NCI-H2081 (cell line): ENCODE measurements around the gene PLD4.
"Not testable (repeated sequence)": the region's sequence is repeated elsewhere in the genome, so short reads cannot be mapped to it uniquely, and the experiment has no call there.

Experiments used
- DNase-seq, 2 experiments: peaks; one replicate each; lab custom pipeline; 2025; lab: John Stamatoyannopoulos, UW

PLD4 gene, protein sequence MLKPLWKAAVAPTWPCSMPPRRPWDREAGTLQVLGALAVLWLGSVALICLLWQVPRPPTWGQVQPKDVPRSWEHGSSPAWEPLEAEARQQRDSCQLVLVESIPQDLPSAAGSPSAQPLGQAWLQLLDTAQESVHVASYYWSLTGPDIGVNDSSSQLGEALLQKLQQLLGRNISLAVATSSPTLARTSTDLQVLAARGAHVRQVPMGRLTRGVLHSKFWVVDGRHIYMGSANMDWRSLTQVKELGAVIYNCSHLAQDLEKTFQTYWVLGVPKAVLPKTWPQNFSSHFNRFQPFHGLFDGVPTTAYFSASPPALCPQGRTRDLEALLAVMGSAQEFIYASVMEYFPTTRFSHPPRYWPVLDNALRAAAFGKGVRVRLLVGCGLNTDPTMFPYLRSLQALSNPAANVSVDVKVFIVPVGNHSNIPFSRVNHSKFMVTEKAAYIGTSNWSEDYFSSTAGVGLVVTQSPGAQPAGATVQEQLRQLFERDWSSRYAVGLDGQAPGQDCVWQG

DNA sequence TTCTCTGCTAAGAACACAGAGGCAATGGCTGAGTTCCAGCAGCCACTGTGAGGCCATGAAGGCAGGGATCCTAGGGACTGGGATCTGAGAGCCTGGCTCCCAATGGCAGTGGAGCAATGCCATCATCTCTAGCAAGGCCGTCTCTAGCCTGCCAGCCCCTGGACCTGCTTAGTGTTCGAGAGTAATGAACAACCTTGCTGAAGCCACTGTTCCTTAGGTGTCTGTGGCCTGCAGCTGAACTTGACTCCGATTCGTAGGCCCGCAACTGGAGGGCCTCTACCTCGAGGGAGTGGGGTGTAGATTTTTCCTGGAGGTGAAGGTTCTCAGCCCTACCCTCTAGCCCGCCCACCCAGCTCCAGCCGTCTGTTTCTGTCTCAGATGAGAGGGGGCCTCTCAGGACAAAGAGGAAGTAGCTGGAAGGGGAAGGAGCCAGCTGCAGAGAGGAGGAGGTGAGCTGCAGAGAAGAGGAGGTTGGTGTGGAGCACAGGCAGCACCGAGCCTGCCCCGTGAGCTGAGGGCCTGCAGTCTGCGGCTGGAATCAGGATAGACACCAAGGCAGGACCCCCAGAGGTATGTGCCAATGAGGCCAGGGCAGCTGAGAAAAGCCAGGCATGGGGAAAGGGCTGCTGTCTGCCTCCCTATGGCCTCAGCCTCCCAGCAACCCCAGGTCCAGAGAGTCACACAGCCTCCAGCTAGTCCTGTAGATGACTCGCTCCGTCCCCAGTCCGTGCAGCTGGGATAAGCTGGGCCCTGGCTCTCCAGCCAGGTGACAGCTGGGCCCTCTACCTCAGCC lies at the start of gene PLD4:
Gene PLD4, plus strand, starts transcription at position 459 of the 793 bp plus-strand sequence. CDS start 2,262 bp downstream, outside the sequence.
- DNase-seq: no peak

DNA sequence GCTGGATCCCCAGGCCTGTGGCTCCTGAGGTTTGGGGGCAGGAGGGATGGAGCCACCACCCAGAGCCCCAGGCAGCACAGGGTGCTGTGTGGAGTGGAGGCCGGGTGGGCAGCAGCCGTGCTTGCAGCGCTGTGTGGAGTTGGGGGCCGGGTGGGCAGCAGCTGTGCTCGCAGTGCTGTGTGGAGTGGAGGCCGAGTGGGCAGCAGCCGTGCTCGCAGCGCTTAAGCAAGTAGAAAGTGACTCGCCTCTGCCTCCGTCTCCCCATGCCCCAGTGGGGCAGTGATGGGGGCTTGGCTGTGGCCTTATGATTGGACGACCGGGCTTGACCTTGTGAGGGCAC lies 49.3 kb upstream of the PLD4 start:
- DNase-seq: no peak

DNA sequence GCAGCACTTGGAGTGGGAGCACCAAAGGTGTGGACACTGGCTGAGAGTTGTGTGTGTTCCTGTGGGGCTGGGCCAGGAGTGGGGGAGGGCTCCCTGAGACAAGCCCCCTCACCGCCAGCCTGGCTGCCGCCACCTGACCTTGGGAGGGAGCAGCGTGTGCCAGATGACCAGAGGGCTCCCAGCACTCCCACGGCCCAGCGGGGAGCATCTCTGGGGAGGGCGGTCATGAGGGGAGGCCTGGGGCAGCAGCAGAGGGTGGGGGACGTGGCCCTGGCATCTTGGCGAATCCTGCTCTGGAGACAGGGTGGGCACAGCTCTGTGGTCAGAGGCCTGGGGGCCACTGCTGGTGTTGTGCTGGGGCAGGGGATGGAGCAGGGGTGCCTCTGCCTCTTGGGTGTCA lies 48.9 kb upstream of the PLD4 start:
- no peak for DNase-seq

DNA sequence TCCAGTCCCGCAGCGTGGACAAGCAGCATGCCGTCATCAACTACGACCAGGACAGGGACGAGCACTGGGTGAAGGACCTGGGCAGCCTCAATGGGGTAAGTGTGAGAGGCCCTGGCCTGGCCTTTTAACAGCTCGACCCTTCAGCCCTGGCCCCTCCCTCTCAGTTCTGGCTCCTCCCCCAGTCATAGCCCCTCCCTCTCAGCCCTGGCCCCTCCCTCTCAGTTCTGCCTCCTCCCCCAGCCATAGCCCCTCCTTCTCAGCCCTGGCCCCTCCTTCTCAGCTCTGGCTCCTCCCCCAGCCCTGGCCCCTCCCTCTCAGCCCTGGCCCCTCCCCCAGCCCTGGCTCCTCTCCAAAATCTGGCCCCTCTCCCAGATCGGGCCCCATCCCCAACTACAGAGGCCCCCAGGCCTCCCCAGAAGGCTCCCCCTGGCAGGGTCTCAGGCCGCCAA lies 48.4 kb upstream of the PLD4 start:
- no peak for DNase-seq

DNA sequence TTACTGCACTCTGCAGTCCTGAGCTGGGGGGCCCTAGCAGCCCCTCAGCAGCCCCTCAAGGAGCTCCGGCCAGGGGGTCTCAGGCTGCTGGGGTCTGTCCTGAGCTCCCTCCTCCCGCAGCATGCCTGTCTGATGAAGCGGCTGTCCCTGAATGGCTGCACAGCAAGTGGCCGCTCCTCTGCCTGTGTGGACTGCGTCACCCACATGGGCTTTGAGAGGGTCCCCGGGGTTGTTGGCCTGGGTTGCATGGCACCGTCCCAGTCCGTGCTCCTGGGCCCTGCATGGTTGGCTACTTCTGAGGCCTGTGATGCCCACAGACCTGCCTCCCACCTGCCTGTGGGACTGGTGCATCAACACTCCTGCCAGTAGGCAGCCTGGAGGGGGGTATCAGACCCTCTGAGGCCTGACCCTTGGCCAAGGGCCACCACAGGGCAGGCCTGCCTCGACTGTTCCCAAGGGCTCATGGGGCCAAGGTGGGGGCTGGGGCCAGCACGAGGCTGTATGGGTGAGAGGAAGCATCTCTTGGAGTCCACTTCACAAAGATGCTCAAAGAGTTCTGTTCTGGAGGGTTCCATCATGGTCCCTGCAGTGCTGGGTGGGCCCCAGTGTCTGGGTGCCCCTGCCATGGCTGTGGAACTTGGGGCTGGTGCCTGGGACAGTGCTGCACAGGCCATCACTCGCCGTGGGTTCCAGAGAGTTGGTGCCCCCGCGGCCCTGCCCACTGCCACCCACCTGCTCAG lies 47.4 kb upstream of the PLD4 start:
- DNase-seq: no peak

DNA sequence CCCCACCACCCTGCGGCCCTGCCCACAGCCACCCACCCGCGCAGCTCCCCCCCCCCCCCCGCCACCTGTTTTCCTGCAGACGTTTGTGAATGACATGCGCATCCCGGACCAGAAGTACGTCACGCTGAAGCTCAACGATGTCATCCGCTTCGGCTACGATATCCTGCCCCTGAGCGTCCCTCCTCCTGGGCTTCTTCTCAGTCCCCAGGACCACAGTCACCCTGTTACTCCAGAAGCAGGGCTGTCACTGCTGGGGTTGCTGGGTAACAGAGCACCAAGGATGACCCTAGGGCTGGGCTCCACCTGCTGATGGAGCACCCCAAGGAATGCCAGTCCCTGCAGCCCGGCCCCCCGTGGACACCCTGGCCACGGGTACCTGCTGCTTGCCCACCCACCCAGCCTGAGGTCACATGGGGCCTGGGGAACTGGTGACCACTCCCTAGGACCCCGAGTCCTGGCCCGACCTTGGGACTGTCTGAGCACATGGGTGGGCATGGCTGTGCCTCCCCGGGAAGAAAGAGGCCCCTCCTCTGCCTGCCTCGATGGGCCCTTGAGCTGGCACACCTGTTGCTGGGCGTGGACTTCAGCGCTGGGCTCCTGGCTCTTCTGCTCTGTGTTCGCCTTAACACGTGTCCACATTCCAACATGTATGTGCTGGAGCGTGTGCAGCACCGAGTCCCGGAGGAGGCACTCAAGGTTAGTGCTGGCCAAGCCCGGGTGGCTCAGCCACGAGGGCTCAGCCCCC lies 46.7 kb upstream of the PLD4 start:
- no peak for DNase-seq

DNA sequence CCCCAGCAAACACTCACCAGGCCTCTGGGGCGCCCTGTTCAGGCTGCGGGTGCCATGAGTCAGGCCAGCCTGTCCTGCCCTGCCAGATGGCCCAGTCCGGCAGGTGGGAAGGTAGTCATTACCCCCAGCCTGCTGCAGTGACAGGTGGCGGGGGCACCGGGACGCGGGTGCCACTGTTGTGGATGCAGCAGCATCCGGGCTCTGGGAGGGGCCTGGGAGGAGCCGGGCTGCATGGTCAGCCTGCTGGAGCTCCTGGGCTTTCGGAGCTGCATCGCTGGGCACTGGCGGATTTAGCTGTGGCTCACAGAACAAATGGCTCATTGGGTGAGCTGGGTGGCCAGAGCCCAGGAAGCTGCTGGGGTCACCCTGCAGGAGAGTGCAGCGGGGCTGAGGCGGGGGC lies 46.1 kb upstream of the PLD4 start:
- DNase-seq: peak in 1 of 2 experiments; percentile 21

DNA sequence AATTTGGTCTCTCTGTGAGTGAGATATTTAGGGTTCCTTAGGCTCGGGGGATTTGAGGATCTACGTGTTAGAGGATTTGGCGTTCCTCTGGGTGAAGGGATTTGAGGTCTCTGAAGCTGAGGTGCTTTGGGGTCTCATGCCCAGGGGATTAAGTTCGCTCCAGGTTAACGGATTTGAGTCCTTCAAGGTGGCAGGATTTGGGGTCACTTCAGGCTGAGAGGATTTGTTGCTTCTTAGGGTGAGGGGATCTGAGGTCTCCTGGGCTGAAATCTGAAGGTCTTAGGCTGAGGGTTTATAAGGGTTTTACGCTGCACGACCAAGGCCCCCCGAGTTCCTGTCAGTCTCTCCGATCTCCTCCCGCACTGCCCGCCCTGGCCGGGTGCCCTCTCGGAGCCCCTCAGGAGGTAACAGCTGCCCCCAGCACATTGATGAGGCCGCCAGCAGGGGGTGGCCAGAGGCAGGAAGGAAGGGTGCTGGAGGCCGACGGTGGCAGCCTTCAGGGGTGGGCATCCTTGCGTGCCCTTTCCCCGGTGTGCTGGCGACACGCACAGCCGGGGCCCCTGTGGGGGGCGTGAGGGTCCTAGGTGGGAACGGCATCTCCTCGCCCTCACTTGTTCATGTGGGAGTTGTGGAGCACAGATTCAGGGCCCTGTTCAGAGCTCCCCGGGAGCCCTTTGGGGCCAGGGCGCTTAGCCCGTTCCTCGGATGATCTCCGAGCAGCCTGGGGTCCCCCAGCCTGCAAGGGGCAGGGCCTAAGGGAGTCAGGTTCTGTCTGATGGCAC lies 45.3 kb upstream of the PLD4 start:
- no peak for DNase-seq

DNA sequence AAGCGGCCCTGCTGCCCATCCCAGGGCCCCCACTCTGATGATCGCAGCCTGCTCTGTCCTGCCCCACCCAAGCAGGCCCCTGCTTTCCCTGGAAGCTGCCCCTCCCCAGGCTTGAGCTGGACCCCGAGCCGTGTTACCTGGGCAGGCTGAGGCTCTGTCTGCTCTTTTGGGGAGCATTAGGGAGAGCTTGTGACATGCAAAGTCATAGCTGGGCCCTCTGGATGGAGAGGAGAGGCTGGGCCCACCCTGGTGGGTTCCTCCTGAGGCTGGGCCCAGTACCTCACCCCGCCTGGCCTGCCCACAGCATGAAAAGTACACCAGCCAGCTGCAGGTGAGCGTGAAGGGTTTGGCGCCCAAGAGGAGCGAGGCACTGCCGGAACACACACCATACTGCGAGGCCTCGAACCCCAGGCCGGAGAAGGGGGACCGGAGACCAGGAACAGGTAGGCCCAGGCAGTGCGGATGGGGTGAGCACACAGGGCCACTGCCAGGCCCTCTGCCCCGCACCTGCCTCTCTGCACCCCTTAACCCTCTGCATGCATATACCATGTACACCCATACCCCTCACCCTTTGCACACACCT lies 44.6 kb upstream of the PLD4 start:
- DNase-seq: no peak

DNA sequence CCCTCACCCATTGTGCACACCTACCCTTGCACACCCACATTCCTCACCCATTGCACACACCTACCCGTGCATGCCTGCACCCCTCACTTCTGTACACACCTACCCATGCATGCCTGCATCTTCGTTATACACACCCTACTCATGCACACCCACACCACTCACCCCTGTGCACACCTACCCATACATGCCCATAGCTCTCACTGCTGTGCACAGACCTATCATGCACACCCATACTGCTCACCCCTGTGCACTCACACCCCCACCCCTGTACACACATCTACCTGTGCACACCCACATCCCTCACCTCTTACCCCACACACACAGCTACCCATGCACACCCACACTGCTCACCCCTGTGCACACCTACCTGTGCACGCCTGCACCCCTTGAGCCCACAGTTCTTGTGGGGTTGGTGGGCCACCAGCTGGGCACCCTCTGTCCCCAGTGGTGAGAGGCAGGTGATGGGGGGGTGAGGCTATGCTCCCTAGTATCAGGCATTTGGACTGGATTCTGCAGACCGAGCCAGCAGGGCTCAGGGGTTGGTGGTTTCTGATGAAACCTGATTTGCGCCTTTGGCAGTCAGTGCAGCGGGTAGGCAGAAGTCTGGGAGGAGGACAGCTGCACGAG lies 44.0 kb upstream of the PLD4 start:
- DNase-seq: no peak

DNA sequence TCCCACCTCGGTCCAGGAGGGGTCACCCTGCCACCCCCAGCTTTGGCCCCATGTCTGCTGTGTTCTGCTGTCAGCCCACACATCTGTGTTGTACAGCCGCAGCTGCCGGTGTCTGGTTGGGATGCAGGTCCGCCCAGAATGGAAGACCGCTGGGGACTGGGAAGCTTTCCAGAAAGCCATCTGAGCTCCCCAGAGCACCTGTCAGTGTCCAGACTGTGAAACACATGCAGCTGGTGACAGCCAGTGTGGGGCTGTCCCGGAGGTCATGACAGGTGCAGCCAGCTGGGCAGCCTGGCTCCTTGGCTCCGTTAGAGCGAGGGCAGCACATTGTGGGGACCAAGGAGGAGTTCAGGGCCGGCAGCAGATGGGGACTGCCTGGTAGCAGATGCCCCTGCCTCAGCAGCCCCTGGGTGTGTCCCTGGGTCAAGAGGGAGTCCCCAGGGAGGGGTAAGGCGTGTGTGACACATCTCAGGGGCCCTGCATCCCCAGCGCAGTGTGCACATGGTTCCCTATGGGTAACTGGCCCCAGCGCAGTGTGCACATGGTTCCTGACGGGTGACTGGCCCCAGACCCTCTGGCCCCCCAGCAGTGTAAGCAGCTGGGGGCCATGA lies 43.2 kb upstream of the PLD4 start:
- DNase-seq: peak; percentile 92 to 96

DNA sequence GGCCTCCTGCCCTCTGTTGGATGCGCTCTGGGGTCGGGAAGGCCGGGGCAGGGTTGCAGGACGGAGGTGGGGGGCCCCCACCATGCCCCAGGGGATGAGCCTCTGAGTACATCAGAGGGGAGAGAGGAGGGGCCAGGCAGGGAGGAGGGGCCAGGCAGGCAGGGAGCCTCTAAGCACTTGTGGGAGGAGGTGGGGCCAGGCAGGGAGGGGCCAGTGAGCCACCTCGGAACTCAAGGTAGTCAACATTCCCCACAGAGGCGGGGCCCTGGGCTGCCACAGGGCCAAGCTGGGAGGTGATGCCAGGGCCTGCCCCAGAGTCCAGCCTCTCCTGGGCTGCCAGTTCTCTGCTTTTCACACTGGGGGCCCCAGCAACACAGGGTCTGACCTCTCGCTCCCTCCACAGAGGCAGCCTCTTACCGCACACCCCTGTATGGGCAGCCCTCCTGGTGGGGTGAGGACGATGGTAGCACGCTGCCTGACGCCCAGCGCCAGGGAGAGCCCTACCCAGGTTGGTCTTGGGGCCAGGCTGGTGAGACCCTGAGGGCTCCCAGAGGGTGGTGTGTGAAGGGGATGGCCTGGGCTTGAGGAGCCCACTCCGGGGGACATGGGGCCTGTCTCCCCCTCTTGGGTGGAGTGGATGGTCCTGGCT lies 42.2 kb upstream of the PLD4 start:
- DNase-seq: peak in 1 of 2 experiments; percentile 24

DNA sequence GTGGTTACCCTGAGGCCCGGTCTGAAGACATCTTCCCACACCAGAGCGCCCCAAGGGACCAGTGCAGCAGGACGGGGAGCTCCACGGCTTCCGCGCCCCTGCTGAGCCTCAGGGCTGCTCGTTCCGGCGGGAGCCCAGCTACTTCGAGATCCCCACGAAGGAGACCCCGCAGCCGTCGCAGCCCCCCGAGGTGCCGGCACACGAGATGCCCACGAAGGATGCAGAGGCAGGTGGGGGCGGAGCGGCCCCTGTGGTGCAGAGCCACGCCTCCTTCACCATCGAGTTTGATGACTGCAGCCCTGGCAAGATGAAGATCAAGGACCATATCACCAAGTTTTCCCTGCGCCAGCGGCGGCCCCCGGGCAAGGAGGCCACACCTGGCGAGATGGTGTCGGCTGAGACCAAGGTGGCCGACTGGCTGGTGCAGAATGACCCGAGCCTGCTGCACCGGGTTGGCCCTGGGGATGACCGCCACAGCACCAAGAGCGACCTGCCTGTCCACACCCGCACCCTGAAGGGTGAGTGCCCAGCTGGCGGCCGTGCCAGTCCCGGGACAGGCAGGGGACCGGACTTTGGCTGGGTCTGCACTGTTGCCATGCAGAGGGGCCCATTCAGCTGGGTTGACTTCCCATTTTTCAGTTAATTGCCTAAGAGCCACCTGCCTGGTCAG lies 41.6 kb upstream of the PLD4 start:
- no peak for DNase-seq

DNA sequence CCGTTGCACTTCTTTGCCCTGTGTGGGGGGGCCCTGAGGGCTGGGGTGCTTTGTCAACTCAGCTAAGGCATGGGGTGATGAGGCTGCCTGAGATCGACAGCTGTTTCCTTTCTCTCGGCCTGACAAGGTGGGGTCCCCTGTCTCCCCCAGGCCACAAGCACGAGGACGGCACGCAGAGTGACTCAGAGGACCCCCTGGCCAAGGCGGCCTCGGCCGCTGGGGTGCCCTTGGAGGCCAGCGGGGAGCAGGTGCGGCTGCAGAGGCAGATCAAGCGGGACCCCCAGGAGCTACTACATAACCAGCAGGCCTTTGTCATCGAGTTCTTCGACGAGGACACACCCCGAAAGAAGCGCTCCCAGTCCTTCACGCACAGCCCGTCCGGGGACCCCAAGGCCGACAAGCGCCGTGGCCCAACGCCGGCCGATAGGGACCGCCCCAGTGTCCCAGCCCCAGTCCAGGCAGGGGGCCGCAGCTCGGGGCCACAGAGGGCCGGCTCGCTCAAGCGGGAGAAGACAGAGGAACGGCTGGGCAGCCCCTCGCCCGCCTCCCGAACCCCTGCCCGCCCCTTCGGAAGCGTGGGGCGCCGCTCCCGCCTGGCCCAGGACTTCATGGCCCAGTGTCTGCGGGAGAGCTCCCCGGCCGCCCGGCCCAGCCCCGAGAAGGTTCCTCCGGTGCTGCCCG lies 40.9 kb upstream of the PLD4 start:
- no peak for DNase-seq

DNA sequence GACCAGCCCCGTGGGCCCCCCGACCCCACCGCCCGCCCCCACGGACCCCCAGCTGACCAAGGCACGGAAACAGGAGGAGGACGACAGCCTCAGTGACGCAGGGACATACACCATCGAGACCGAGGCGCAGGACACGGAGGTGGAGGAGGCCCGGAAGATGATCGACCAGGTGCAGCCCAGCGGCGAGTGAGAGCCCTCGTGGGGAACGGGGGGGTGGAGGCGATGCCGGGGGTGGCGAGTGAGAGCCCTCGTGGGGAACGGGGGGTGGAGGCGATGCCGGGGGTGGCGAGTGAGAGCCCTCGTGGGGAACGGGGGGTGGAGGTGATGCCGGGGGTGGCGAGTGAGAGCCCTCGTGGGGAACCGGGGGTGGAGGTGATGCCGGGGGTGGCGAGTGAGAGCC lies 40.3 kb upstream of the PLD4 start:
- DNase-seq: not testable (repeated sequence)

DNA sequence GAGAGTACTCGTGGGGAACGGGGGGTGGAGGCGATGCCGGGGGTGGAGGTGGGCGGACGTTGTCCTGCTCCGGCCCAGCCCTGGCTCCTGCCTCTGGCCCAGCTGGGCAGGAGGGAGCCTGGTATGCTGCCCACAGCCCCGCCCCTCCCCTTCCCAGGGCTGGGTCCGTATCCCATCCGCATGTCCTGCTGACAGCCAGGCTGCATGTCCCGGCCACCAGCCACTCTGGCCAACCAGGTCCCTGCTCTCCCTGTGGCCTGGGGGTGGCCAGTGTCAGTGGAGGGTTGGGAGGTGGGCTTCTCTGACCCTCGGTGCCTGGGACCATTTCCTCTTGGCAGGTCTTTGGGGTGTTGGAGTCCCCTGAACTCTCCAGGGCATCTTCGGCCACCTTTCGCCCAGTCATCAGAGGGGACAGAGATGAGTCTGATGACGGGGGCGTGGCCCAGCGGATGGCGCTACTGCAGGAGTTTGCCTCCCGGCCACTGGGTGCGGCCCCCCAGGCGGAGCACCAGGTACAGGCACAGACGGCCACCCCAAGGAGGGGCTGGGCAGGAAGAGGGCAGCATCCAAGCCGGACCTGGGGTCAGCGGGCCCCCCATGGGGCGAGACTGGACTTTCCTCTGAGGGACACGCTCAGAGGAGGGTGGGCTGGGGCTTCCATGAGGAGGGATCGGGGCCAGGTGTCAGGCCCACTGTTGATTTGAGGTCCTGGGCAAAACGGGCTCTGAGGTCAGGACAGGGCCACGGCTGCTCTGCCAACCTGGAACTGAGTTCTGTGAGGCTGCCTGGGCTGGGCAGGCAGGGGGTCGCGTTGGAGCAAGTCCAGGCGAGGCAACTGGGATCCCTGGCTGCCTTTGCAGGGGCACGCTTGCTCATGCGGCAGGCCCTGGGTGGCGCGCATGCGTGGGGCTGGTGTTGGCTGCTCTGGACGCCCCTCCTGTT lies 39.4 kb upstream of the PLD4 start:
- no peak for DNase-seq
